HEK293T (cell line): ENCODE results near the gene CFAP70.

Experiments used
- BHLHE40 ChIP-seq: fragments of 450-650 bp; IDR thresholded peaks from 2 replicates; pipeline ENCODE4 v1.6.1; 2016; ENCODE audit warnings: mild to moderate bottlenecking, moderate library complexity, borderline replicate concordance
- FOXK2 ChIP-seq: fragments of 450-650 bp; IDR thresholded peaks from 2 replicates; pipeline ENCODE4 v1.6.1; 2016; ENCODE audit warnings: mild to moderate bottlenecking
- L3MBTL2 ChIP-seq: fragments of 450-650 bp; conservative IDR thresholded peaks from 2 replicates; pipeline ENCODE4 v1.6.1; 2016; ENCODE audit warnings: mild to moderate bottlenecking
- LEF1 ChIP-seq: fragments of 450-650 bp; IDR thresholded peaks from 2 replicates; pipeline ENCODE4 v1.6.1; 2017; ENCODE audit warnings: mild to moderate bottlenecking, borderline replicate concordance
- SUZ12 ChIP-seq: fragments of 450-650 bp; IDR thresholded peaks from 2 replicates; pipeline ENCODE4 v1.6.1; 2016; ENCODE audit warnings: mild to moderate bottlenecking

- TF ChIP-seq LEF1 (no peak), BHLHE40 (no peak), SUZ12 (no peak), L3MBTL2 (no peak), FOXK2 (no peak)
Measured at GRCh38 chr10:73228247-73228646, 130.4 kb downstream of the CFAP70 start.
